GM19463 (cell line): ENCODE data around the gene SLC38A10.
"Not testable (repeated sequence)": the region's sequence is repeated elsewhere in the genome, so short reads cannot be mapped to it uniquely, and the experiment has no call there.

ENCODE experiments used
- ATAC-seq: cut with Tn5 transposase; IDR thresholded peaks from one replicate; pipeline ENCODE4 v1.9.1; 2021; ENCODE audit warnings: mild to moderate bottlenecking, moderate library complexity; ENCODE audit not compliant: unreplicated experiment

Gene SLC38A10

GRCh38 chr17:81232616-81233241 is 62.4 kb downstream of the SLC38A10 start:
- no peak for ATAC-seq

- ATAC-seq, result no peak
Measured at GRCh38 chr17:81231766-81232581, 63.1 kb downstream of the SLC38A10 start.

GRCh38 chr17:81231121-81231645 is 63.9 kb downstream of the SLC38A10 start:
- ATAC-seq, result no peak

GRCh38 chr17:81230043-81230820 is 64.9 kb downstream of the SLC38A10 start:
- ATAC-seq, result no peak

- ATAC-seq, result no peak
Measured at GRCh38 chr17:81229666-81229920, 65.5 kb downstream of the SLC38A10 start.

- no peak for ATAC-seq
Measured at GRCh38 chr17:81228834-81229665, 66.1 kb downstream of the SLC38A10 start.

GRCh38 chr17:81228420-81228819 is 66.7 kb downstream of the SLC38A10 start:
- ATAC-seq, result no peak

- ATAC-seq, result not testable (repeated sequence)
Measured at GRCh38 chr17:81227630-81228029, 67.5 kb downstream of the SLC38A10 start.

- no peak for ATAC-seq
Measured at GRCh38 chr17:81223762-81224130, 71.4 kb downstream of the SLC38A10 start.

GRCh38 chr17:81222906-81223761 is 72.0 kb downstream of the SLC38A10 start, which contains the start of gene CEP131:
CEP131 (minus strand) TSS chr17:81222965; CDS start chr17:81220056, 2,909 bp downstream.
- ATAC-seq, result peak; percentile 85

GRCh38 chr17:81222620-81222905 is 72.5 kb downstream of the SLC38A10 start:
- no peak for ATAC-seq

- ATAC-seq, result no peak
Measured at GRCh38 chr17:81221842-81222619, 73.1 kb downstream of the SLC38A10 start.

- no peak for ATAC-seq
Measured at GRCh38 chr17:81221371-81221841, 73.7 kb downstream of the SLC38A10 start.

- ATAC-seq, result no peak
Measured at GRCh38 chr17:81219476-81220180, 75.5 kb downstream of the SLC38A10 start.

GRCh38 chr17:81218991-81219390 is 76.1 kb downstream of the SLC38A10 start:
- no peak for ATAC-seq

GRCh38 chr17:81218459-81218858 is 76.6 kb downstream of the SLC38A10 start:
- ATAC-seq, result no peak

GRCh38 chr17:81217491-81217890 is 77.6 kb downstream of the SLC38A10 start:
- no peak for ATAC-seq

GRCh38 chr17:81213978-81214377 is 81.1 kb downstream of the SLC38A10 start:
- no peak for ATAC-seq
